T47D (cell line): ENCODE results near the gene DPYD.

Experiments used
- DNase-seq, 2 experiments: peaks; one replicate each; pipeline versions ENCODE4 v3.0.0 to v3.0.0-alpha.2; 2011 to 2012; ENCODE audit warnings: low read depth in 1 of 2, low spot score in 1 of 2
- JUND ChIP-seq: IDR thresholded peaks from 2 replicates; pipeline ENCODE4 v1.6.1; 2012; ENCODE audit warnings: low read depth
- in situ Hi-C: cut with HindIII; loops from 2 replicates; pipeline ENCODE4 v1.10.0; 2016; ENCODE audit warnings: low sequenced_read_pairs, low pct_unique_long_range_greater_than_20kb

The DPYD gene

DNA sequence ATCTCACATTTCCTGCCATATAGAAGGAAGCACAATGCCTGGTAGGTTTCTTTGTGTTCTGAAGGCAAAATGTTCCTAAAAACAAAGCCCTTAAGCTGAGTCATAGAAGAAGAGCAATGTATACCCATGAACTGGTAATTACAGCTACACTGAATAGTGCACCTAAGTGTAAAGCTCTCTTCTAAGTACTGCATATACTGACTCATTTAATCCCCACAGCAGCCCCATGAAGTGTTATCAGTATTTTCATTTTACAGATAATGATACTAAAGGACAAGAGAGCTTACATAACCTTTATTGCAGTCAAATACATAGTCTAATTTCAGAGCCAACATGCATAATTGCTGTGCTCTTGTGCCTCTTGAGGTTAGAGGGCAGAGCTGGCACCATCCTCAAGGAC is 239.9 kb downstream of the DPYD start:
- TF ChIP-seq JUND, result no peak
- no peak for DNase-seq
- in situ Hi-C loops, result no loop called here

DNA sequence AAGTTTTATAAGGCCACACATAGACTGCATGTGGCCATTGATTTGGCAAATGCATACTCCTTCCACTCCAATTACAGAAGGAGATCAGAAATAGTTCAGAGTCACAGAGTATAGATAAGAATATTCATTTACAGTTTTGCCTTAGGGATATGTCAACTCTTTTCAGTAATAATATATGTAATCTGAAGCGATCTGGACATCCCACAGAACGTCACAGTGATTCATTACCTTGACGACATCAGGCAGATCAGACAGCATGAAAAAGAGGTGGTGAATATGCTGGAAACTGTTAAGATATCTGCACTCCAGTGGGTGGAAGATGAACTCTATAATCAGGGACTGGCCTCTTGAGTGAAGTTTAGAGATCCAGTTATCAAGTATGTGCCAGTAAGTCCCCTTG is 240.4 kb downstream of the DPYD start:
- DNase-seq, result no peak
- TF ChIP-seq JUND, result no peak
- in situ Hi-C loops, result no loop called here

DNA sequence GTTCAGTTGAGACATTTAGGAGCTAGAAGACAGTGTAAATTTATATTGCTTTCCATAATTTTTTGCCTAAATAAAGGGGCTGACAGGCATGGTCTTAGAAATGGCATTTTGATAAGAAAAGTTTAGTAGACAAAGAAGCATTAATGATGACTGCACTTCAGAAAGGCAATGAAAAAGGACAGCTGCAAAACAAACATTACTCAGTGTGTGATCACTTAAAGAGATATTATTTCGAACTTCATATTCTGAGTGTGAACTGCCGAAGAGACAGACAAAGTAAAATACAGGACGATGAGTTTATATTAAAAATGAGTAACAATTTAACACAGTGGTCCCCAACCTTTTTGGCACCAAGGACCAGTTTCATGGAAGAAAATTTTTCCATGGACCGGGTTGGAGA is 243.1 kb downstream of the DPYD start:
- no peak for TF ChIP-seq JUND
- in situ Hi-C loops, result no loop called here
- no peak for DNase-seq

DNA sequence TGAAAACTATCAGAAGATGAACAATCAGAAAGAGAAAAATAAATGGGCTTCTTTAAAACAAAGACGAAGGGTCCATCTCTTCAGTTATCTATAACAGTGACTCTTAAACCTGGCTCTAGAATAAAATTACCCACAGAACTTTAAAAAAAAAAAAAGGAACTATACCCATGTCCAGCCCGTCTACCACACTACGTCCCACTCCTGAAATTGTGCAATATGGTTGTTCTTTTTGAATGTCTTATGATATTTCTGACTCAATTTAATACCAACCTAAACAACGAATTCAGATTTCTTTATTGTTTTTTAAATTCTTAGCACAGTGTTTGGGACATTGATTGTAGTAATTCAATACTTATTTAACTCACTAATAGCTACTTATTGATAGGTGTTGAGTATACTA is 246.3 kb downstream of the DPYD start:
- TF ChIP-seq JUND, result no peak
- DNase-seq, result no peak
- in situ Hi-C loops, result no loop called here

DNA sequence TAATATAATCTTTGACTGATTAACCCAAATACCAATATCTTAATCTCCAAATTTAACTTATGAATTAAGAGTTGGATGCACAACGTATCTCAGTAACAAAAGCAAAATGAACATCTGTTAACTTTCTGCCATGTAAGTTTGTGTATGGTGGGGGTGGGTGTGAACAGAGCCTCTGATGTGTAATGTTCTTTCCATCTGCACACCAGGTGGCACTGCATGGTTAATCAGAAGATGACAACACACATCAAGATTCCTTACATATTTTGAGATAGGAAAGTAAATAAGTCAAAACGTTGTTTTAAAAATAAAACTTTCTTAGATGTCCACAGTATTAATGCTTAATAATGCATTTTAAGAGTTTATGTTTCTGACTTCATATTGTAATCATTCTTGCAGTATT is 251.9 kb downstream of the DPYD start:
- TF ChIP-seq JUND, result no peak
- in situ Hi-C loops, result no loop called here
- DNase-seq, result no peak

DNA sequence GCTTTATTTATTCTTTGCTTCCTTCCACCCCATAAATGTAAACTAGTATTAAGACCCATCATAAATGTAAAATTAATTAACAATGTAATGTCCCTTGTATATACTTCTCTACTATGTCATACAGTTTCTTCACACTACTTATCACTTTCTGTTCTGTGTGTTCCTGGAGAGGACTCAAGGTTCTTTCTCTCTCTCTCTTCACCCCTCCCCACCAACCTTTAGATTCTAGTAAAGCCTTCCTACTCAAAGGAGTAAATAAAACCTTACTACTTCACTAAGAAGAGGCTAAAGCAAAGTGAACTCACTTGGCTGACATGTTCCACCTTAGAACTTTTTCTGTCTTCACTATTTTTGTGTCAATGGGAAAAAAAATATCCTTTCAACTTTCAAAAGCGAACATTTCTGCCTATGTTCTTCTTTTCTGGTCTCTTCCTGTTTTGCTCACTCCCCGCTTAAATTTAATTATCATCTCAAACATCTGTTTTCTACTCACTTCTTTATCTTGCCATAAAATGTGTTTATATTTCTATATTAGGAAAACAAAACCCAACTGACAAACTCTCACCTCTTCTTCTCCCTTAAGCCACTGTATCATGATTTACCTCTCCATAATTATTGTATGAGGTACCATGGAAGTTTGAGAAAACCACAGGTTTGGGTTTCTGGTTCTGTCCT is 260.3 kb downstream of the DPYD start:
- in situ Hi-C loops, result no loop called here
- TF ChIP-seq JUND, result no peak
- DNase-seq, result no peak

DNA sequence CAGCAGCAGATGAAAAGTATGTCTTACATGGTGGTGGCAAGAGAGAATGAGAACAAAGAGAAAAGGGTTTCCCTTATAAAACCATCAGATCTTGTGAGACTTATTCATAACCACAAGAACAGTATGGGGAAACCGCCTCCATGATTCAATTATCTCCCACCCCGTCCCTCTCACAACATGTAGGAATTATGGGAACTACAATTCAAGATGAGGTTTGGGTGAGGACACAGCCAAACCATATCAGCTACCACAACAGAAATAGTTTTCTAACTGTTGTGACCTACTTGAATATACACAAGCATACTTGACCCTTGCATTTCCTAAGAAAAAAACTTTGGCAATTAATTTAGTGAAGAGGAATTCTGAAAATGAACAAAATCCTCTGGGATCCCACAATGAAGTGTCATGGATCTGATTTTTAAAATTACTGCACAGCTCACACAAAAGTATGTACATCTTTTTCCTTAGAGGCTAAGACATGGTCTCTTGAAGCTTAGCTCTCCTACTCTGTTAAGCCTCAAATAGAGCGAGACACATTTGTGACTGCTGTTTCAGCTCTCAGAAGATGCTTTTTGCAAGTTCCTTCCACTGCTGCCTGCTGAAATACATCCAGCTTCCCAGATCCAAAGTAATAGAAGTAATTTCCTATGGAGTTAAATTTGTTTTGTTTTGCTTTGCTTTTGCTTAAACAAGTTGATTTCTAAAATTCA is 265.8 kb downstream of the DPYD start:
- TF ChIP-seq JUND, result no peak
- no peak for DNase-seq
- in situ Hi-C loops, result no loop called here

DNA sequence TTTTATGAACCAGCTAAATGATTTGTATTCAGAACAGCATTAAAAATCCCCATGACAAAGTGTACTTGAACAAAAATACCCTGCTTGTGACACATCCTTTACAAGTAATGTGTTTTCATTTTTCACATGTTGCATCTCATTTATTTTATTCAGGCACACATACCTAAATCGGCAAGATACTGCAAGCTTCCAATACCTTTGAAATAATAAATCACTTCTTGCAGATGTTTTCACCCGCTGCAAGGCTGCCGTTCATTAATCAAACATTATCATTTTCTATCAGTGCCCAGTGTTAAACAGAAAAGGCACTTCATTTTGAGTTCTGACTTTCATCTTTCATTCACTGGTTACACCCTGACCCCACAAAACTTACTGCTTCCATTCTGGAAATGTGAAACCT is 269.6 kb downstream of the DPYD start:
- in situ Hi-C loops, result no loop called here
- no peak for TF ChIP-seq JUND
- no peak for DNase-seq

DNA sequence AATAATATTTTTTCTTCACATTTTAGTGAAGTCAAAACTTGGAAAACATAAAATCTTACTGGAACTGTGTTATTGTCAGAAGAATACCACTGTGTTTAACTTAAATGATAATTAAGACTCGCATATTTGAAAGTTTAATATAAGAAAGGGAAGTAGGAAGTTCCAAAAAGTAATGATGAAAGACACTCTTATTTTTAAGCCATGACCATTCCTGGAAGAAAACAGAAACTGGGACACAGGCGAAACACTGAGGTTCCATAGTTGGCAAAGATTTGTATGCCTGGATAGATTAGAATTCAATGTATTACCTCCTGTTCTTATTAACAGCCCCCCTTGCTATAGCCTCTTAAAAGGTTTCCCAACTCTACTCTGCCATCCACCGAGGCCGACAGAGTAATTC is 271.2 kb downstream of the DPYD start:
- no peak for TF ChIP-seq JUND
- in situ Hi-C loops, result no loop called here
- no peak for DNase-seq

DNA sequence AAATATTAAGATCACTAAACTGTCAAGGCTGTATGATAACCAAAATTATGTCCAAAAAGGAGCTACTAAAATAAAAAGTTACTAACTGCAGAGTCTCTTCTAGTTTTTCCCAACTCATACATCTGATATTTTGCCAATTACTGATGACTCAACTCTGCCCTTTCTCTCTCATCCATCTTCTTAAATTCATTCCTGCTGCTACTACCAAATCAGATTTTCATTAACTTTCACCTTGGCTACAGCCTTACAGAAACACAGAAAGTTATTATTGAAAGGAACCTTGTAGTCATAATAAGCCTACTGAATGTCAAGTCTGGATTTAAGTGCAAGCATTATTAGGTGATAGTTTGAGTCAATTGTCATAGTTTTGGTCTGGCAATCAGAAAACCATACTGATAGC is 273.1 kb downstream of the DPYD start:
- no peak for DNase-seq
- in situ Hi-C loops, result no loop called here
- TF ChIP-seq JUND, result no peak

DNA sequence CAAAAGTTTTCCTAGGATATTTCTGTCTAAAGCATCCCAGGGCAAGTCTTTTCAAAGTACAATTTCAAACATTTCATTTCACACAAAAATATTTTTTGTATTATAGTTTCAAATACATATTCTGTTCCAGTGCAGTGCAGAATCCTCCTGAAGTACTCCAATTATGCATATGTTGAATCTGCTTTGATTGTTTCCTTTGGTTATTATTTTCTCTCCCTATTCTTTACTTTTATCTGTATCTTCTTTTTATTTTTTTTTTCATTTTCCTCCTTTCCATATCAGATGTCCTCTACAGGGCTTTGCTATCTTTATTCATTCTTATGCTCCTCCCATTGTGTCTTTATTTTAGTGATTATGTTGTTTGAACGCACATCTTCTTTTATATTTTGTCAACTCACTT is 274.8 kb downstream of the DPYD start:
- DNase-seq, result no peak
- no peak for TF ChIP-seq JUND
- in situ Hi-C loops, result no loop called here

DNA sequence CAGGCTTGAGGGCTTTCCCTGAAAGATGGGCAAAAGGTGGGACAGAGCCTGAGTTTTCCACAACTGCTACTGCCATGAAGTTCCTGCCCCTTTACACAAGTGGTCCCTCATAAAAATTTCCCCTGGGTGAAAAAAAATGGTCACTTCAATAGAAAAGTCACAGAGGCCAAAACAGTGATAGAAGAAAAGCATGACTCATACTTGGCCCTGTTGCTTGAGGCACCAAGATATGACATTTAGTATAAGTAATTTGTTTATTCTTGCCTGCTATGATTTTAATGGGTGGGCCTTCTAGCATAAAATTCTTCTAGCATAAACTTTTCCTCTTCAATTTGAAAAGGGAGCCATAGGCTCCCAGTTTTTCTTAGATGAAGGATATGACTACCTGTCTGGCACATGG is 280.2 kb downstream of the DPYD start:
- in situ Hi-C loops, result no loop called here
- no peak for TF ChIP-seq JUND
- DNase-seq, result no peak

DNA sequence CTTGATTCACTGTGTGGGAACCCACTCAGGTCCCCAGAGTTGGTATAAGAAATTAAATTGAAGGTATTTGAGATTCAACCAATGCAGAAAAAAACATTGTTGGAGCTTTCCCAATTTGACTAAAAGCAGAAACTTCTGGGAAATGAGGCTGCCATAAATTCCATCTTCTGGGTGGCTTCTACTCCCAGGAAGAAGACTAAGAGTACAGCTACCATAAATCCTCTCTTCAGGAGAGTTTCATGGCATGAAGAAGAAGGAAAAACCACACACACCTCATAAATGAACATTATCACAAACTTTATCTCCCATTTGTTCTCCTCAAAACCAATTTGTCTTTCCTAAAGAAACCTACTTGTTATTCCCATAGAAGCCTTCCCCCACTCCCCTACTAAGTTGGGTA is 283.9 kb downstream of the DPYD start:
- in situ Hi-C loops, result no loop called here
- DNase-seq, result no peak
- TF ChIP-seq JUND, result no peak

DNA sequence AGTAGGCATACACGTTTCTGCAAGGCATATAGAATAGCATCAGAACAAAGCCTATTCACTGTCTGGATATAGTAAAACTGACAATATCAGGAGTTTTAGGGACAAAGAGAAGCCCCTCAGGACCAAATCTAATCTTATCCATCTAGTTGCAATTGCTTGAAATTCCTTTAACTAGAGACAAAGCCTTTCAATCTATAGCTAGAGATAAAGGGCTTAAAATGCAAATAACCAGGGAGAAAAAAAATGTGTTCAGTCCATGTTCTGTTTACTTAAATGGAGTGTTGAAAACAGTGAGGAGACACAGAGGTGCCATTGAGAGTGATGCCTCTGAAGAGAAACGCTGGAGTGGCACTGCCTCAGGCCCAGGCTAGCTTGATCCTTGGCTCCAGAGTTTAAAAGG is 286.1 kb downstream of the DPYD start:
- no peak for DNase-seq
- no peak for TF ChIP-seq JUND
- in situ Hi-C loops, result no loop called here
